Ishikawa (cell line): ENCODE measurements around the gene GIMAP8.

Experiments
- CEBPB ChIP-seq: IDR thresholded peaks from 2 replicates; pipeline ENCODE4 v1.6.1; 2012
- CREB1 ChIP-seq: IDR thresholded peaks from 2 replicates; pipeline ENCODE4 v1.6.1; 2012; ENCODE audit warnings: low read depth
- EGR1 ChIP-seq: IDR thresholded peaks from 2 replicates; pipeline ENCODE4 v1.6.1; 2012
- EP300 ChIP-seq: IDR thresholded peaks from 2 replicates; pipeline ENCODE4 v1.6.1; 2012; ENCODE audit warnings: borderline replicate concordance
- FOXM1 ChIP-seq: IDR thresholded peaks from 2 replicates; pipeline ENCODE4 v1.6.1; 2012; ENCODE audit warnings: low read depth, borderline replicate concordance
- NFIC ChIP-seq: IDR thresholded peaks from 2 replicates; pipeline ENCODE4 v1.6.1; 2012
- RAD21 ChIP-seq: IDR thresholded peaks from 2 replicates; pipeline ENCODE4 v1.6.1; 2012; ENCODE audit warnings: low read depth
- TAF1 ChIP-seq: IDR thresholded peaks from 2 replicates; pipeline ENCODE4 v1.6.1; 2012; ENCODE audit warnings: low read depth, mild to moderate bottlenecking
- TCF12 ChIP-seq: IDR thresholded peaks from 2 replicates; pipeline ENCODE4 v1.6.1; 2012; ENCODE audit warnings: low read depth
- TEAD4 ChIP-seq: IDR thresholded peaks from 2 replicates; pipeline ENCODE4 v1.6.1; 2012
- YY1 ChIP-seq: IDR thresholded peaks from 2 replicates; pipeline ENCODE4 v1.6.1; 2012; ENCODE audit warnings: low read depth
- ZBTB7A ChIP-seq: IDR thresholded peaks from 2 replicates; pipeline ENCODE4 v1.6.1; 2012; ENCODE audit warnings: low read depth
- TF ChIP-seq, protein P1 (sequence below): IDR thresholded peaks from 2 replicates; pipeline ENCODE4 v1.6.1; 2012
- TF ChIP-seq, protein P2 (sequence below): IDR thresholded peaks from 2 replicates; pipeline ENCODE4 v1.6.1; 2012
- TF ChIP-seq, protein P3 (sequence below): IDR thresholded peaks from 2 replicates; pipeline ENCODE4 v1.6.1; 2012; ENCODE audit warnings: low read depth, mild to moderate bottlenecking

GIMAP8 gene

GRCh38 chr7:150462413-150462812 lies 12.0 kb downstream of the GIMAP8 start:
- TF ChIP-seq CEBPB (no peak), FOXM1 (no peak), TEAD4 (no peak), EP300 (no peak), NFIC (no peak), ZBTB7A (no peak), CREB1 (no peak)
- TF ChIP-seq, protein P1, sequence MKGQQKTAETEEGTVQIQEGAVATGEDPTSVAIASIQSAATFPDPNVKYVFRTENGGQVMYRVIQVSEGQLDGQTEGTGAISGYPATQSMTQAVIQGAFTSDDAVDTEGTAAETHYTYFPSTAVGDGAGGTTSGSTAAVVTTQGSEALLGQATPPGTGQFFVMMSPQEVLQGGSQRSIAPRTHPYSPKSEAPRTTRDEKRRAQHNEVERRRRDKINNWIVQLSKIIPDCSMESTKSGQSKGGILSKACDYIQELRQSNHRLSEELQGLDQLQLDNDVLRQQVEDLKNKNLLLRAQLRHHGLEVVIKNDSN = no peak
- TF ChIP-seq, protein P2, sequence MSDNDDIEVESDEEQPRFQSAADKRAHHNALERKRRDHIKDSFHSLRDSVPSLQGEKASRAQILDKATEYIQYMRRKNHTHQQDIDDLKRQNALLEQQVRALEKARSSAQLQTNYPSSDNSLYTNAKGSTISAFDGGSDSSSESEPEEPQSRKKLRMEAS = no peak
- TF ChIP-seq, protein P3, sequence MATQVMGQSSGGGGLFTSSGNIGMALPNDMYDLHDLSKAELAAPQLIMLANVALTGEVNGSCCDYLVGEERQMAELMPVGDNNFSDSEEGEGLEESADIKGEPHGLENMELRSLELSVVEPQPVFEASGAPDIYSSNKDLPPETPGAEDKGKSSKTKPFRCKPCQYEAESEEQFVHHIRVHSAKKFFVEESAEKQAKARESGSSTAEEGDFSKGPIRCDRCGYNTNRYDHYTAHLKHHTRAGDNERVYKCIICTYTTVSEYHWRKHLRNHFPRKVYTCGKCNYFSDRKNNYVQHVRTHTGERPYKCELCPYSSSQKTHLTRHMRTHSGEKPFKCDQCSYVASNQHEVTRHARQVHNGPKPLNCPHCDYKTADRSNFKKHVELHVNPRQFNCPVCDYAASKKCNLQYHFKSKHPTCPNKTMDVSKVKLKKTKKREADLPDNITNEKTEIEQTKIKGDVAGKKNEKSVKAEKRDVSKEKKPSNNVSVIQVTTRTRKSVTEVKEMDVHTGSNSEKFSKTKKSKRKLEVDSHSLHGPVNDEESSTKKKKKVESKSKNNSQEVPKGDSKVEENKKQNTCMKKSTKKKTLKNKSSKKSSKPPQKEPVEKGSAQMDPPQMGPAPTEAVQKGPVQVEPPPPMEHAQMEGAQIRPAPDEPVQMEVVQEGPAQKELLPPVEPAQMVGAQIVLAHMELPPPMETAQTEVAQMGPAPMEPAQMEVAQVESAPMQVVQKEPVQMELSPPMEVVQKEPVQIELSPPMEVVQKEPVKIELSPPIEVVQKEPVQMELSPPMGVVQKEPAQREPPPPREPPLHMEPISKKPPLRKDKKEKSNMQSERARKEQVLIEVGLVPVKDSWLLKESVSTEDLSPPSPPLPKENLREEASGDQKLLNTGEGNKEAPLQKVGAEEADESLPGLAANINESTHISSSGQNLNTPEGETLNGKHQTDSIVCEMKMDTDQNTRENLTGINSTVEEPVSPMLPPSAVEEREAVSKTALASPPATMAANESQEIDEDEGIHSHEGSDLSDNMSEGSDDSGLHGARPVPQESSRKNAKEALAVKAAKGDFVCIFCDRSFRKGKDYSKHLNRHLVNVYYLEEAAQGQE = no peak

GRCh38 chr7:150463461-150463860 lies 13.0 kb downstream of the GIMAP8 start:
- TF ChIP-seq FOXM1 (no peak), TAF1 (no peak), YY1 (no peak), EGR1 (no peak)
- TF ChIP-seq, protein P3 = no peak

DNA sequence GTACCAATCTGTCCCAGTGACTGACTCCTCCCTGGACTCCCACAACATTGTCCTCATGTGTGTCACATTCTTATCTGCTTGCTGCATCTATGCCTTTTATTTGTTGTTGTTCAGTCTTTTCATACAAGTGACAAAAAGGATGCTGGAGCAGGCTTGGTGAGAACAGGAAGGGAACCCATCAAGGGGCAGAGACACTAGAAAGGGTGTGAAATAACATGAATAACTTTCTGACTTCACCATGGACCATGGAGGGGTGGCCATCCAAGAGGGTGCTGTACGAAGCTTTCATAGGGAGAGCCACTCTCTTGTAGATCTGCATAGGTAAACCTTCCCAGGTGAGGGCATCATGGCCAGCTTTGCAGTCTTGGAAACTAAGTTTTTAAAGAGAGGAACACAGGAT lies 14.5 kb downstream of the GIMAP8 start:
- TF ChIP-seq EGR1 (no peak), TCF12 (no peak), FOXM1 (no peak), CEBPB (no peak)
- TF ChIP-seq, protein P2 = no peak

DNA sequence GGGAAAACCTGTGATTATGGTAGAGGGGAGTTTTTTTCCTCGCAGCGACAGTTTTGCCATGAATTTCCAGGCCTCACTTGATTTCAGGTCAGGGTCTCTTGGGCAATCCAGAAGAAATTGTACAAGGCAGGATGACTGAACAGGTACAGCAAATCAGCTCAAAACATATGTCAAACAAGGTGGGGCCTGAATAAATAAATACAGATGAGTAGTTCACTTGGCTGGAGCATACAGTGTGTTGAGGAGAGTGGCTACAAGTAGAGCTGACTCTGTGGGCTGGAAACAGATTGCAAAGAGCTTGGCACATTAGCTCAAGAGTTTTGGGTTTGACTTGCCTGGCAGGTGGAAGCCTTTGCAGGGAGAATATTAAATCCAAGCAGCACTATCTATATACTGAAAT lies 15.0 kb downstream of the GIMAP8 start:
- TF ChIP-seq, protein P1 = no peak

DNA sequence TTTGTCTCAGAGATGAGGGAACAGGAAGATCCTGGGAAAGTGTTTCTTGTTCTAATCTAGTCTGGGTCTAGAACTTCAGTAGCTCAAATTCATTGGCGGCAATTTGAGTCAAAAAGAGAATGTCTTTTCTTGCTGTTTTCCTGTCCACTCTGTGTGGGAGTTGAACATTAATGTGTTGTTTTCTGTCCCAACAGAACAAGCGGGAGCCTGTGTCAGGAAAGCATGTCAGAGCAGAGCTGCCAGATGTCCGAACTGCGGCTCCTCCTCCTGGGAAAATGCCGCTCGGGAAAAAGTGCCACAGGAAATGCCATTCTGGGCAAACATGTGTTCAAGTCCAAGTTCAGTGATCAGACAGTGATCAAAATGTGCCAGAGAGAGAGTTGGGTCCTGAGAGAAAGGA lies 16.0 kb downstream of the GIMAP8 start:
- TF ChIP-seq CREB1 (no peak), NFIC (no peak), YY1 (no peak), TEAD4 (no peak), EP300 (no peak), FOXM1 (no peak), ZBTB7A (no peak), TCF12 (no peak), CEBPB (no peak), TAF1 (no peak), RAD21 (no peak), EGR1 (no peak)
- TF ChIP-seq, protein P1 = no peak
- TF ChIP-seq, protein P3 = no peak
